Measurements from ENCODE around the gene ERO1B. TPM values are rescaled to one million over a fixed set of nuclear protein-coding genes. Genes with fewer than 3 reads are reported as not detected.
"Not testable (repeated sequence)": the region's sequence is repeated elsewhere in the genome, so short reads cannot be mapped to it uniquely, and the experiment has no call there.

The ERO1B gene
- total RNA-seq, 1 experiment from 2014 or later: 3.2 TPM

GRCh38 chr1:236193184-236193583 lies 88.6 kb downstream of the ERO1B start:
- no peak overlapping the region for H3K4me3 Mint-ChIP-seq

GRCh38 chr1:236188084-236188483 lies 93.7 kb downstream of the ERO1B start:
- ATAC-seq; H3K9me3 Mint-ChIP-seq; H3K4me3 Mint-ChIP-seq; H3K27me3 Mint-ChIP-seq (ENCODE audit: low read depth); H3K27ac Mint-ChIP-seq; DNase-seq (ENCODE audit: low spot score); H3K4me1 Mint-ChIP-seq: not testable (repeated sequence)
- CTCF ChIA-PET: interaction anchor here (1.6 kb wide), 1 partner anchor 19 kb away, joined by 3 read pairs; no protein-coding TSS in a partner anchor
- POLR2A ChIA-PET: interaction anchor here (0.7 kb wide), 1 partner anchor 288 kb away, joined by 3 read pairs; no protein-coding TSS in a partner anchor
- H3K36me3 Mint-ChIP-seq: peaks cover 17% of the 10 kb centered on the region

More at GRCh38 chr1:236193184-236193583, 88.6 kb downstream of the ERO1B start:
- Mint-ChIP-seq H3K27me3 (ENCODE audit: low read depth) (no peaks in the 10 kb centered on the region), H3K4me1 (no peaks in the 10 kb centered on the region), H3K36me3 (peaks cover 6% of the 10 kb centered on the region; the same call in 1 of the 2 replicates), H3K27ac (no peak overlapping the region), H3K9me3 (peaks cover 3% of the 10 kb centered on the region; the same call in 1 of the 2 replicates)
- DNase-seq (ENCODE audit: low spot score) (no peak), ATAC-seq (no peak)
- CTCF ChIA-PET: no interaction called here
- POLR2A ChIA-PET: no interaction called here
- TF ChIP-seq ZBTB43 (CRISPR knock-in tag; IDR thresholded peaks at IDR 0.05): no peak
- no peak for TF ChIP-seq MAX (CRISPR knock-in tag; IDR thresholded peaks at IDR 0.05)
- no peak for TF ChIP-seq ATF3 (CRISPR knock-in tag; conservative IDR thresholded peaks at IDR 0.05)
- TF ChIP-seq ZNF281 (CRISPR knock-in tag; IDR thresholded peaks at IDR 0.05): no peak
- TF ChIP-seq RELA (CRISPR knock-in tag; IDR thresholded peaks at IDR 0.05; ENCODE audit: borderline replicate concordance): no peak
- TF ChIP-seq GABPB1 (CRISPR knock-in tag; IDR thresholded peaks at IDR 0.05): no peak
- no peak for TF ChIP-seq NFATC4 (CRISPR knock-in tag; IDR thresholded peaks at IDR 0.05)
- TF ChIP-seq TEAD4 (CRISPR knock-in tag; IDR thresholded peaks at IDR 0.05): no peak
- no peak for TF ChIP-seq TEAD1 (CRISPR knock-in tag; IDR thresholded peaks at IDR 0.05)
- TF ChIP-seq E2F1 (CRISPR knock-in tag; IDR thresholded peaks at IDR 0.05): no peak

GRCh38 chr1:236186471-236186870 lies 95.3 kb downstream of the ERO1B start:
- ATAC-seq; POLR2A ChIA-PET; H3K4me3 Mint-ChIP-seq; H3K27me3 Mint-ChIP-seq (ENCODE audit: low read depth); H3K4me1 Mint-ChIP-seq; H3K9me3 Mint-ChIP-seq; CTCF ChIA-PET; H3K27ac Mint-ChIP-seq; DNase-seq (ENCODE audit: low spot score): not testable (repeated sequence)
- peaks cover 17% of the 10 kb centered on the region for H3K36me3 Mint-ChIP-seq

- Mint-ChIP-seq H3K4me1 (no peaks in the 10 kb centered on the region), H3K4me3 (no peak overlapping the region), H3K27me3 (ENCODE audit: low read depth) (no peaks in the 10 kb centered on the region), H3K36me3 (peaks cover 17% of the 10 kb centered on the region), H3K9me3 (peaks cover 7% of the 10 kb centered on the region; the same call in 1 of the 2 replicates), H3K27ac (no peak overlapping the region)
- DNase-seq (ENCODE audit: low spot score) (no peak), ATAC-seq (no peak)
- CTCF ChIA-PET: interaction anchor here (0.5 kb wide), 1 partner anchor 33 kb away, joined by 3 read pairs; no protein-coding TSS in a partner anchor
- POLR2A ChIA-PET: no interaction called here
- no peak for TF ChIP-seq E2F5 (CRISPR knock-in tag; IDR thresholded peaks at IDR 0.05)
- no peak for TF ChIP-seq RELA (CRISPR knock-in tag; IDR thresholded peaks at IDR 0.05; ENCODE audit: borderline replicate concordance)
- TF ChIP-seq JAZF1 (CRISPR knock-in tag; IDR thresholded peaks at IDR 0.05): no peak
- no peak for TF ChIP-seq FOXK1 (CRISPR knock-in tag; IDR thresholded peaks at IDR 0.05)
- no peak for TF ChIP-seq GABPB1 (CRISPR knock-in tag; IDR thresholded peaks at IDR 0.05)
Measured at GRCh38 chr1:236185687-236186086, 96.1 kb downstream of the ERO1B start.

All from WTC11 (cell line).